ENCODE results near the gene PACS2. TPM values are rescaled to one million over a fixed set of nuclear protein-coding genes. Genes with fewer than 3 reads are reported as not detected.
A peak's percentile ranks its signal among the peaks of the same experiment; 100 is the strongest.

The PACS2 gene
- polyA plus RNA-seq, 1 donor from 2014 or later: 3.8 TPM

DNA sequence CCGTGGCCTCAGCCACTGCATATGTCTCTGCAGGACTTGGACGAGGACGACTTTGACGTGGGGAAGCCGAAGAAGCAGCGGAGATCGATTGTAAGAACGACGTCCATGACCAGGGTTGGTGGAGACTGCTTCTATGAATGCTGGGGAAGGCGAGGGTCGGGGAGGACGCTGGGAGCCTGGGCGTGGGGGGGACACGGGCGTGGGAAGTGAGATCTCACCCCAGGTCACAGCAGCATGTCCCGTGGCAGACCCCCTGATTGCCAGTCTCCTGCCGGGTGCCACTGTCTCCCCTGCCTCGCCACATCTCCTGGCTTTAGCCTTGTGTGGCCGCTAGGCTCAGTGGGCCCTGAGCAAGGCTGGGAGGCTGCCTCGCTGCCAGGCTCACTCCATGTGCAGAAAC lies 53.9 kb downstream of the PACS2 start:
- Mint-ChIP-seq H3K27ac (no peak overlapping the region), H3K4me3 (no peak overlapping the region), H3K36me3 (no peaks in the 10 kb centered on the region), H3K27me3 (peaks cover 1% of the 10 kb centered on the region), H3K4me1 (peaks cover 0 to 10% (median 7%) of the 10 kb centered on the region in 3 donors), H3K9me3 (no peaks in the 10 kb centered on the region)

GRCh38 chr14:105368910-105369652 lies 54.5 kb downstream of the PACS2 start:
- Mint-ChIP-seq H3K27me3 (peaks cover 1% of the 10 kb centered on the region), H3K9me3 (no peaks in the 10 kb centered on the region), H3K27ac (no peak overlapping the region), H3K4me1 (peaks cover 0 to 4% (median under 1%) of the 10 kb centered on the region in 3 donors), H3K36me3 (no peaks in the 10 kb centered on the region), H3K4me3 (no peak overlapping the region)

DNA sequence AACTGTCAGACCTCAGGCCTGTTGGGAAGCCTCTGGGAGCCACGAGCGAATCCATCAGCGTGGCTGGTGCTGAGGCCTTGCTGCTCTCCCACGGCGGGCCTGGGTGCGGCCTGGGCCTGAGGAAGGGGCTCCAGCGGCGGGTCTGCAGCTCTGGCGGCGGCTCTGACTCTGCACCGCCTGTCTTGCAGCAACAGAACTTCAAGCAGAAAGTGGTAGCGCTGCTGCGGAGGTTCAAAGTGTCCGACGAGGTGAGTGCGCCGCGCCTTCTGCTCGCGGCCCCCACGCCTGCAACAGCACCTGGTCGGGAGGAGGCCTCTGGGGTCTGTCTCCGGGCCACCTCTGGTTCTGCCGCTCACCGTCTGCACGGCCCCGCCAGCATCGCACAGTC lies 55.1 kb downstream of the PACS2 start:
- no peaks in the 10 kb centered on the region for H3K36me3 Mint-ChIP-seq
- peaks cover 0 to 4% (median 0%) of the 10 kb centered on the region in 3 donors for H3K4me1 Mint-ChIP-seq
- no peak overlapping the region for H3K4me3 Mint-ChIP-seq
- H3K27me3 Mint-ChIP-seq: peaks cover 1% of the 10 kb centered on the region
- no peaks in the 10 kb centered on the region for H3K9me3 Mint-ChIP-seq
- H3K27ac Mint-ChIP-seq: no peak overlapping the region

GRCh38 chr14:105374389-105374788 lies 59.8 kb downstream of the PACS2 start:
- peaks cover 0 to 8% (median 8%) of the 10 kb centered on the region in 3 donors for H3K4me1 Mint-ChIP-seq
- H3K9me3 Mint-ChIP-seq: no peaks in the 10 kb centered on the region
- no peak overlapping the region for H3K4me3 Mint-ChIP-seq
- no peak overlapping the region for H3K27ac Mint-ChIP-seq
- H3K36me3 Mint-ChIP-seq: peaks cover 1% of the 10 kb centered on the region
- peaks cover 6% of the 10 kb centered on the region for H3K27me3 Mint-ChIP-seq

GRCh38 chr14:105375635-105376057 lies 61.1 kb downstream of the PACS2 start:
- Mint-ChIP-seq H3K9me3 (no peaks in the 10 kb centered on the region), H3K36me3 (peaks cover 1% of the 10 kb centered on the region), H3K27ac (no peak overlapping the region), H3K4me3 (no peak overlapping the region), H3K27me3 (peaks cover 6% of the 10 kb centered on the region), H3K4me1 (peaks cover 0 to 8% (median 8%) of the 10 kb centered on the region in 3 donors)

DNA sequence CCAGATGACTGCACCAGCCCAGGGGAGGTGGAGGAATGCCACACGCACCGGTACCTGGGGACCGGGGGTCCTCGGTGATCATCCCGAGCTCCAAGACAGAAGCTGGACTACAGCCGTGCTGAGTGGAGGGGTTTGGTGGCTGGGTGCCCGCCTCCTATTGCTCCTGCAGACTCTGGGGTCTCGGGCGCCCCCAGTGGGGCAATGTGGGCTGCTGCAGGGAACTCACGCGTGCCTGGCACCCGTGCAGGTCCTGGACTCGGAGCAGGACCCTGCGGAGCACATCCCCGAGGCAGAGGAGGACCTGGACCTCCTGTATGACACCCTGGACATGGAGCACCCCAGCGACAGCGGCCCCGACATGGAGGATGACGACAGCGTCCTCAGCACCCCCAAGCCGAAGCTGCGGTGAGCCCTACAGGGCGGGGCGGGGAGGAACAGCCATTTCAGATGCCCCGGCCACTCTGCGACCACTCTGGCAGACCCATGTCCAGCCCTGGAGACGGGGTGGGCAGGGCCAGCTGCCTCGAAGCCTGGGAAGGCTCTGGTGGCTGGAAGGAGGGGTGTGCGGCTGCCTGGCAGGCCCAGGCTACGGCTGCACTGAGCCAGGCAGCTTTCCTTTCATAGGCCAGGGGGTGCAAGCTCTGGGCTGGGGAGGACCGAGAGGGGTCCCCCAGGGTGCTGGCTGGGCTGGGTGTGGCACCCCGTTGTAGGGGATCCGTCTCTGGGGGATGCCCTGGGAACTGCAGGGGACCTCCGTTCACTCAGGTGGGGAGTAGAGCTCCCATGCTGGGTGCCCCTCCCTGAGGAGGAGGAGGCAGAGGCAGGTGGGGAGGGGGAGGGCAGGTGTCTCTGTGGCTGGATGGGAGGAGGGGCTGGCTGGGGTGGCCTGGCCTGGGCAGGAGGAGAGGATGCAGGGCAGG lies 62.2 kb downstream of the PACS2 start:
- no peak overlapping the region for H3K4me3 Mint-ChIP-seq
- H3K27ac Mint-ChIP-seq: no peak overlapping the region
- peaks cover 0 to 8% (median 4%) of the 10 kb centered on the region in 3 donors for H3K4me1 Mint-ChIP-seq
- no peaks in the 10 kb centered on the region for H3K9me3 Mint-ChIP-seq
- peaks cover 1% of the 10 kb centered on the region for H3K36me3 Mint-ChIP-seq
- H3K27me3 Mint-ChIP-seq: peaks cover 4% of the 10 kb centered on the region

GRCh38 chr14:105377555-105378182 lies 63.1 kb downstream of the PACS2 start:
- Mint-ChIP-seq H3K27ac (no peak overlapping the region), H3K27me3 (peaks cover 4% of the 10 kb centered on the region), H3K36me3 (peaks cover 1% of the 10 kb centered on the region), H3K4me1 (peaks cover 0 to 8% (median 4%) of the 10 kb centered on the region in 3 donors), H3K4me3 (no peak overlapping the region), H3K9me3 (no peaks in the 10 kb centered on the region)

DNA sequence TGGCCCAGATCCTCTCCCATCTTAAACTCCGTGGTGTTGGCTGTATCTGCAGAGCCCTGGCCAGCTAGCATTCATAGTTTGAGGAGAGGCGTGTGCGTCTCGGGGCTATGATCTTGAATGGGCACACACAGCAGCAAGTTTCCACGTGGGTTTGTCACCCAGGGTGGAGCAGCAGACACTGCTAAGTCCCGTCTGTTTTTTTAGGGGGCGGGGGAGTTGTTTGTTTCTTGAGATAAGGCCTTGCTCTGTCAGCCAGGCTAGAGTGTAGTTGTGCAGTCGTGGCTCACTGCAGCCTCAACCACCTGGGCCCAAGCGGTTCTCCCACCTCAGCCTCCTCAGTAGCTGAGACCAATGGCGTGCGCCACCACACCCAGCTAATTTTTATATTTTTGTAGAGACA lies 63.7 kb downstream of the PACS2 start:
- no peaks in the 10 kb centered on the region for H3K9me3 Mint-ChIP-seq
- no peak overlapping the region for H3K4me3 Mint-ChIP-seq
- peaks cover 4% of the 10 kb centered on the region for H3K27me3 Mint-ChIP-seq
- peaks cover 1% of the 10 kb centered on the region for H3K36me3 Mint-ChIP-seq
- no peak overlapping the region for H3K27ac Mint-ChIP-seq
- H3K4me1 Mint-ChIP-seq: peaks cover 0 to 8% (median 4%) of the 10 kb centered on the region in 3 donors

DNA sequence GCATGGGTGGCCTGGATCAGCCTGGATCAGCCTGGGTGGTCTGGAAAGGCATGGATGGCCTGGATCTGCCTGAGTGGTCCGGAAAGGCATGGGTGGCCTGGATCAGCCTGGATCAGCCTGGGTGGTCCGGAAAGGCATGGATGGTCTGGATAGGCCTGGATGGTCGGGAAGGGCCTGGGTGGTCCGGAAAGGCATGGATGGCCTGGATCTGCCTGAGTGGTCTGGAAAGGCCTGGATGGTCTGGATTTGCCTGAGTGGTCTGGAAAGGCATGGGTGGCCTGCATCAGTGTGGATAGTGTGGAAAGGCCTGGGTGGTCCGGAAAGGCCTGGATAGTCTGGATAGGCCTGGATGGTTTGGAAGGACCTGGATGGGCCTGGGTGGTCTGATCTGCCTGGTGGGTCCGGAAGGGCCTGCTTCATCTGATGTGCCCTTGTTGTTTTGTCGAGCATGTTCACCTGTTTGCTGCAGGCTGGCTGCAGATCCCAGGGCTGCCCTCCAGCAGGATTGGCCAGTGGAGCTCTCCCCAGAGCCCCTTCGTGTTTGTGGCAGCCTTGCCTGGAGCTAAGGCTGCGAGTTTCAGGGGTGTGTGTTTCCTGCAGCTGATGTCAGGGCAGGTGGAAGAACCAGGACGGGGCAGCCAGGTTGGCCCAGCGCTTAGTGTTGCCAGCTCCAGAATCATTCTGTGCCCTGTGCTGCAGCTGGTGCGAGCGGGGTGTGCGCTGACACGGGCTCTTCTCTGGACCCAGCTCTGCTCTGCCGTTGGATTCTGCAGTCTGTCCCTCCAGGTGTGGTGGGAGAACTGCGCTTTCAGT lies 64.5 kb downstream of the PACS2 start:
- peak overlapping the region in 1 of 3 donors; percentile 46 for H3K27ac Mint-ChIP-seq
- peaks cover 1% of the 10 kb centered on the region for H3K36me3 Mint-ChIP-seq
- H3K4me1 Mint-ChIP-seq: peaks cover 0 to 8% (median 4%) of the 10 kb centered on the region in 3 donors
- H3K4me3 Mint-ChIP-seq: no peak overlapping the region
- H3K27me3 Mint-ChIP-seq: peaks cover 4% of the 10 kb centered on the region
- H3K9me3 Mint-ChIP-seq: no peaks in the 10 kb centered on the region

DNA sequence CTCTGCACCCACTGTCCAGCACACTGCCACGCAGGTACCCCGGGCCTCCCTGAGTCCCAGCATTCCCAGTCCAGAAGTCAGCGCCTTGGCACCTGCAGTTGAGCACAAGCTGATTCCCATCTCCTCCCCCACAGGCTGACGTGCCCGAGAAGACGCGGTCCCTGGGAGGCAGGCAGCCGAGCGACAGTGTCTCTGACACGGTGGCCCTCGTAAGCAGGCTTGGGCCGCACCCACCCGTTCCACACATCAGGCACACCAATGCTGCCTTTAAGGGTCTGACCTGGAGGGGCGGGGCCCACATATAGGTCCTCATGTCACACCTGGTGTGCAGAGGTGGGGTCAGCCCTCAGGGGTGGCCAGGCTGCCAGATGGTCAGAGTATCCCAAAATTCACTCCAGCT lies 65.4 kb downstream of the PACS2 start:
- Mint-ChIP-seq H3K9me3 (no peaks in the 10 kb centered on the region), H3K27ac (no peak overlapping the region), H3K27me3 (peaks cover 4% of the 10 kb centered on the region), H3K4me3 (no peak overlapping the region), H3K4me1 (peaks cover 0 to 8% (median 4%) of the 10 kb centered on the region in 3 donors), H3K36me3 (peaks cover 1% of the 10 kb centered on the region)

- Mint-ChIP-seq H3K4me1 (peaks cover 0 to 4% (median under 1%) of the 10 kb centered on the region in 3 donors), H3K9me3 (no peaks in the 10 kb centered on the region), H3K27ac (no peak overlapping the region), H3K27me3 (peaks cover 1% of the 10 kb centered on the region), H3K4me3 (no peak overlapping the region), H3K36me3 (peaks cover 1% of the 10 kb centered on the region)
Measured at GRCh38 chr14:105380756-105381155, 66.2 kb downstream of the PACS2 start.

DNA sequence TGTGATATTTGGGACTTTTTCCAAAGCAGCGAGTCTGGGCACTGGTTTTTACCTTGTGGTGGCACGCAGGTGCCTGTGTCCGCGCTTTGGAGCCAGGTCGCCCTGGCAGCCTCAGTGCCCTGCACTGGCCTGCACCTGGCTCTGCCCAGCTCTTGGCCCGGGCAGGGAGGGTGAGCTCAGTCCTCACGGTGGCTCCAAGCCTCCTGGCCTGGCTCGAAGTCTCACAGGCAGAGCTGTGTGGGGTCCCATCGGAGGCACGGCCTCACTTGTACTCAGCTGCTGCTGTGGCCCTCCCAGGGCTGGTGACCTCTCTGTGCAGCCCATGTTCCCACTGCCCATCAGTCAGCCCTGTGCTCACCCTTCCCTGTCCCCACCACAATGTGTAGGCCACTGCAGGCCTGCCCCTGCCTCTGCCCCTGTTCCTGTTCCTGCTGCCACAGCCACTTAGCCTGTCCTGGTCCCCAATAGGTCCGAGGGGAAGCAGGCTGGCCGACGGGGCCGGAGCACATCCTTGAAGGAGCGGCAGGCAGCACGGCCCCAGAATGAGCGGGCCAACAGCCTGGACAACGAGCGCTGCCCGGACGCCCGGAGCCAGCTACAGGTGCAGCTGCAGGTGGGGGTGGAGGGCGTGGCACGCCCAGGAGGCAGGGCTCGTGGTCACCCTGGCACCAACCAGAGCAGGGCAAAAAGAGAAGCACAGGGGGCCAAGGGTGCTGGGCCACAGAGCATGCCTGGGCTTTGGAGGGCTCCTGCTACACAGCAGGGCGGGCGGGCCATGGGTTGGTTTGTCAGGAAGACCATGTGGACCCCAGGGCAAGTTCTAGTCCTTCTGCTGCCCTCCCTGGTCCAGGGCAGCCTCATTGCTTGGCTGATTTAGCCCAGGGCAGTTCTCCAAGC lies 67.1 kb downstream of the PACS2 start:
- H3K36me3 Mint-ChIP-seq: no peaks in the 10 kb centered on the region
- peaks cover 0 to 1% (median 0%) of the 10 kb centered on the region in 3 donors for H3K4me1 Mint-ChIP-seq
- no peak overlapping the region for H3K4me3 Mint-ChIP-seq
- H3K9me3 Mint-ChIP-seq: no peaks in the 10 kb centered on the region
- H3K27ac Mint-ChIP-seq: no peak overlapping the region
- H3K27me3 Mint-ChIP-seq: no peaks in the 10 kb centered on the region

DNA sequence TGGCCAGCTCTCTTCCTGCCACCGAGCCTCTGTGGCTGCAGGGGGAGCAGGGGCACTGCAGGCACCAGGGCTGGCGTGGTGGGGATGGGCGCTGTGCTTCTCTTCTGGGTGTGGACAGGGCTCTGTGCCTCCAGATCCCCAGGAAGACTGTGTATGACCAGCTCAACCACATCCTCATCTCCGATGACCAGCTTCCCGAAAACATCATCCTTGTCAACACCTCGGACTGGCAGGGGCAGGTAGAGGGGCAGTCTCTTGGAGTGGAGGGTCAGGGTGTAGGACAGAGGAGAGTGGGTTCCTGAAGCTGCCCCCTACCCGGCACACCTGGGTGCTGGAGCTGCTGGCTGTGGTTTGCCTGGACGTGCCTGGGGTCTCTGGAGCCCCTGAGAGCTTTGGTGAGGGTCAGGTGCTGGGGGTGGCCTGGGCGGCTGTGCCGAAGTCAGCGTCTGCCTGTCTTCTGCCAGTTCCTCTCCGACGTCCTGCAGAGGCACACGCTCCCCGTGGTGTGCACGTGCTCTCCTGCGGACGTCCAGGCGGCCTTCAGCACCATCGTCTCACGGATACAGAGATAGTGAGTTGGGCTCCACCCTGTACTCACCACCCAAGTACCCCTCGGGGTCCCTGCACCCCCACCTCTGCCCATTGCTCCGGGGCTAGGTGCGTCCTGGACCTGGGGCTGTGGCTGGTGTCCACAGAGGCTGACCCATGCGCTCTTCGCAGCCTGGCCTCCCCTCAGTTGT lies 68.0 kb downstream of the PACS2 start:
- Mint-ChIP-seq H3K9me3 (no peaks in the 10 kb centered on the region), H3K4me3 (no peak overlapping the region), H3K27ac (no peak overlapping the region), H3K4me1 (peaks cover 0 to 1% (median 0%) of the 10 kb centered on the region in 3 donors), H3K36me3 (no peaks in the 10 kb centered on the region), H3K27me3 (no peaks in the 10 kb centered on the region)

Measured in IgD-negative memory B cell (primary cell).